ENCODE data around the gene MX2. TPM values are rescaled to one million over a fixed set of nuclear protein-coding genes. Genes with fewer than 3 reads are reported as not detected.

MX2 gene
- total and polyA plus RNA-seq, 10 of the 15 experiments (the other 5 are each of a cell fraction or from before 2014, with no cell fraction given), result 10.5 to 167 (median 46.1) TPM

DNA sequence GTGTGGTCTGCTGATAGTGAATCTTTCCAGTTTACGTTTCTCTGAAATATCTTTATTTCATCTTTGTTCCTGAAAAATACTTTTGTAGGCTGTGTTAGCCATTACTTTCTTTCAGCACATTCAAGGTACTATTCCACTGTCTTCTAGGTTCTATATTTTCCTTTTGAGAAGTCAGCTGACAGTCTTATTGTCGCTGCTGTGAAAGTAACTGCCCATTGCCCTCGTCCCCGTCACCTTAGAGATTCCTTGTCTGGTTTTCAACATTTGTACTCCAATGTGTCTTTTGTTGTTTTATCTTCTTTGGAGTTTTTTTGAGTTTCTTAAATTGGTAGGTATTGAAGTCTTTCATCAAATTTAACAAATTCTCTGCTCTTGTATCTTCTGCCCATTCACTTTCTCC, 19.8 kb upstream of the MX2 start:
- 18% methylated on average over 4 of the region's 4 CpGs for WGBS (ENCODE audit: insufficient coverage, insufficient replicate concordance, low lambda C conversion rate, missing lambda C conversion rate)

More for the DNA sequence above, 19.8 kb upstream of the MX2 start:
- H3K9me3 ChIP-seq (replicated peaks; ENCODE audit: control insufficient read depth, insufficient read depth, low read length), result no peaks in the 10 kb centered on the region; the same call in 2 of the 3 replicates
- no peaks in the 10 kb centered on the region for H3K4me1 ChIP-seq (ENCODE audit: control insufficient read depth, insufficient read depth, low read length)
- H3K4me2 ChIP-seq (ENCODE audit: control insufficient read depth, insufficient read depth), result no peak overlapping the region
- no peak overlapping the region for H3K9ac ChIP-seq (ENCODE audit: control insufficient read depth, insufficient read depth, low read length)
- POLR2A ChIA-PET, result no interaction called here
- intact Hi-C loops (cut with micrococcal nuclease; ENCODE audit: unreplicated experiment) (no loop called here), in situ Hi-C loops (cut with MboI) (no loop called here)
- FAIRE-seq (no peak), ATAC-seq (no peak), DNase-seq (ENCODE audit: low read depth, low spot score) (no peak)
- H3K79me2 ChIP-seq (ENCODE audit: control insufficient read depth, insufficient read depth, low read length), result no peaks in the 10 kb centered on the region
- TF ChIP-seq SPI1 (IDR thresholded peaks at IDR 0.05; ENCODE audit: borderline replicate concordance, insufficient read depth, low read depth, low read length) (no peak), RB1 (IDR thresholded peaks at IDR 0.05; ENCODE audit: borderline replicate concordance) (no peak), SIX5 (IDR thresholded peaks at IDR 0.05; ENCODE audit: low read depth, low read length, severe bottlenecking) (no peak), WRNIP1 (IDR thresholded peaks at IDR 0.05; ENCODE audit: borderline replicate concordance, low read depth, low read length) (no peak), ZNF622 (IDR thresholded peaks at IDR 0.05) (no peak), FOXK2 (IDR thresholded peaks at IDR 0.05) (no peak), BMI1 (IDR thresholded peaks at IDR 0.05; ENCODE audit: borderline replicate concordance) (no peak), BACH1 (IDR thresholded peaks at IDR 0.05; ENCODE audit: borderline replicate concordance) (no peak), RCOR1 (conservative IDR thresholded peaks at IDR 0.05; ENCODE audit: low read depth, low read length) (no peak), STAT3 (IDR thresholded peaks at IDR 0.05; ENCODE audit: low read depth, low read length) (no peak), CHD4 (IDR thresholded peaks at IDR 0.05) (no peak), NR2C2 (IDR thresholded peaks at IDR 0.05; ENCODE audit: borderline replicate concordance, control insufficient read depth, insufficient read length, low read depth) (no peak)
- TF ChIP-seq, protein P1, sequence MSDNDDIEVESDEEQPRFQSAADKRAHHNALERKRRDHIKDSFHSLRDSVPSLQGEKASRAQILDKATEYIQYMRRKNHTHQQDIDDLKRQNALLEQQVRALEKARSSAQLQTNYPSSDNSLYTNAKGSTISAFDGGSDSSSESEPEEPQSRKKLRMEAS (IDR thresholded peaks at IDR 0.05; ENCODE audit: low read depth, low read length), result no peak
- TF ChIP-seq, protein P2, sequence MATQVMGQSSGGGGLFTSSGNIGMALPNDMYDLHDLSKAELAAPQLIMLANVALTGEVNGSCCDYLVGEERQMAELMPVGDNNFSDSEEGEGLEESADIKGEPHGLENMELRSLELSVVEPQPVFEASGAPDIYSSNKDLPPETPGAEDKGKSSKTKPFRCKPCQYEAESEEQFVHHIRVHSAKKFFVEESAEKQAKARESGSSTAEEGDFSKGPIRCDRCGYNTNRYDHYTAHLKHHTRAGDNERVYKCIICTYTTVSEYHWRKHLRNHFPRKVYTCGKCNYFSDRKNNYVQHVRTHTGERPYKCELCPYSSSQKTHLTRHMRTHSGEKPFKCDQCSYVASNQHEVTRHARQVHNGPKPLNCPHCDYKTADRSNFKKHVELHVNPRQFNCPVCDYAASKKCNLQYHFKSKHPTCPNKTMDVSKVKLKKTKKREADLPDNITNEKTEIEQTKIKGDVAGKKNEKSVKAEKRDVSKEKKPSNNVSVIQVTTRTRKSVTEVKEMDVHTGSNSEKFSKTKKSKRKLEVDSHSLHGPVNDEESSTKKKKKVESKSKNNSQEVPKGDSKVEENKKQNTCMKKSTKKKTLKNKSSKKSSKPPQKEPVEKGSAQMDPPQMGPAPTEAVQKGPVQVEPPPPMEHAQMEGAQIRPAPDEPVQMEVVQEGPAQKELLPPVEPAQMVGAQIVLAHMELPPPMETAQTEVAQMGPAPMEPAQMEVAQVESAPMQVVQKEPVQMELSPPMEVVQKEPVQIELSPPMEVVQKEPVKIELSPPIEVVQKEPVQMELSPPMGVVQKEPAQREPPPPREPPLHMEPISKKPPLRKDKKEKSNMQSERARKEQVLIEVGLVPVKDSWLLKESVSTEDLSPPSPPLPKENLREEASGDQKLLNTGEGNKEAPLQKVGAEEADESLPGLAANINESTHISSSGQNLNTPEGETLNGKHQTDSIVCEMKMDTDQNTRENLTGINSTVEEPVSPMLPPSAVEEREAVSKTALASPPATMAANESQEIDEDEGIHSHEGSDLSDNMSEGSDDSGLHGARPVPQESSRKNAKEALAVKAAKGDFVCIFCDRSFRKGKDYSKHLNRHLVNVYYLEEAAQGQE (IDR thresholded peaks at IDR 0.05; ENCODE audit: low read depth, low read length), result no peak
- TF ChIP-seq, protein P3, sequence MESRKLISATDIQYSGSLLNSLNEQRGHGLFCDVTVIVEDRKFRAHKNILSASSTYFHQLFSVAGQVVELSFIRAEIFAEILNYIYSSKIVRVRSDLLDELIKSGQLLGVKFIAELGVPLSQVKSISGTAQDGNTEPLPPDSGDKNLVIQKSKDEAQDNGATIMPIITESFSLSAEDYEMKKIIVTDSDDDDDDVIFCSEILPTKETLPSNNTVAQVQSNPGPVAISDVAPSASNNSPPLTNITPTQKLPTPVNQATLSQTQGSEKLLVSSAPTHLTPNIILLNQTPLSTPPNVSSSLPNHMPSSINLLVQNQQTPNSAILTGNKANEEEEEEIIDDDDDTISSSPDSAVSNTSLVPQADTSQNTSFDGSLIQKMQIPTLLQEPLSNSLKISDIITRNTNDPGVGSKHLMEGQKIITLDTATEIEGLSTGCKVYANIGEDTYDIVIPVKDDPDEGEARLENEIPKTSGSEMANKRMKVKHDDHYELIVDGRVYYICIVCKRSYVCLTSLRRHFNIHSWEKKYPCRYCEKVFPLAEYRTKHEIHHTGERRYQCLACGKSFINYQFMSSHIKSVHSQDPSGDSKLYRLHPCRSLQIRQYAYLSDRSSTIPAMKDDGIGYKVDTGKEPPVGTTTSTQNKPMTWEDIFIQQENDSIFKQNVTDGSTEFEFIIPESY (IDR thresholded peaks at IDR 0.05), result no peak
- TF ChIP-seq, protein P4, sequence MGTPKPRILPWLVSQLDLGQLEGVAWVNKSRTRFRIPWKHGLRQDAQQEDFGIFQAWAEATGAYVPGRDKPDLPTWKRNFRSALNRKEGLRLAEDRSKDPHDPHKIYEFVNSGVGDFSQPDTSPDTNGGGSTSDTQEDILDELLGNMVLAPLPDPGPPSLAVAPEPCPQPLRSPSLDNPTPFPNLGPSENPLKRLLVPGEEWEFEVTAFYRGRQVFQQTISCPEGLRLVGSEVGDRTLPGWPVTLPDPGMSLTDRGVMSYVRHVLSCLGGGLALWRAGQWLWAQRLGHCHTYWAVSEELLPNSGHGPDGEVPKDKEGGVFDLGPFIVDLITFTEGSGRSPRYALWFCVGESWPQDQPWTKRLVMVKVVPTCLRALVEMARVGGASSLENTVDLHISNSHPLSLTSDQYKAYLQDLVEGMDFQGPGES (IDR thresholded peaks at IDR 0.05), result no peak
- TF ChIP-seq, protein P5, sequence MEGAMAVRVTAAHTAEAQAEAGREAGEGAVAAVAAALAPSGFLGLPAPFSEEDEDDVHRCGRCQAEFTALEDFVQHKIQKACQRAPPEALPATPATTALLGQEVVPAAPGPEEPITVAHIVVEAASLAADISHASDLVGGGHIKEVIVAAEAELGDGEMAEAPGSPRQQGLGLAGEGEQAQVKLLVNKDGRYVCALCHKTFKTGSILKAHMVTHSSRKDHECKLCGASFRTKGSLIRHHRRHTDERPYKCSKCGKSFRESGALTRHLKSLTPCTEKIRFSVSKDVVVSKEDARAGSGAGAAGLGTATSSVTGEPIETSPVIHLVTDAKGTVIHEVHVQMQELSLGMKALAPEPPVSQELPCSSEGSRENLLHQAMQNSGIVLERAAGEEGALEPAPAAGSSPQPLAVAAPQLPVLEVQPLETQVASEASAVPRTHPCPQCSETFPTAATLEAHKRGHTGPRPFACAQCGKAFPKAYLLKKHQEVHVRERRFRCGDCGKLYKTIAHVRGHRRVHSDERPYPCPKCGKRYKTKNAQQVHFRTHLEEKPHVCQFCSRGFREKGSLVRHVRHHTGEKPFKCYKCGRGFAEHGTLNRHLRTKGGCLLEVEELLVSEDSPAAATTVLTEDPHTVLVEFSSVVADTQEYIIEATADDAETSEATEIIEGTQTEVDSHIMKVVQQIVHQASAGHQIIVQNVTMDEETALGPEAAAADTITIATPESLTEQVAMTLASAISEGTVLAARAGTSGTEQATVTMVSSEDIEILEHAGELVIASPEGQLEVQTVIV (IDR thresholded peaks at IDR 0.05; ENCODE audit: borderline replicate concordance, partially characterized antibody), result no peak
- H3K36me3 ChIP-seq (ENCODE audit: control insufficient read depth in 2 of 2, insufficient read depth in 2 of 2, low read length in 1 of 2), result no peaks in the 10 kb centered on the region
- RAD21 ChIA-PET (ENCODE audit: unreplicated experiment), result no interaction called here
- no peak overlapping the region for H3K27ac ChIP-seq (ENCODE audit: control insufficient read depth, insufficient read depth)
- SMC1A ChIA-PET (ENCODE audit: uncharacterized antibody, unreplicated experiment), result no interaction called here
- no peak overlapping the region for H2AFZ ChIP-seq (ENCODE audit: control insufficient read depth, low read depth, low read length)
- no peaks in the 10 kb centered on the region; a peak in 1 of 4 replicates for H3K27me3 ChIP-seq (replicated peaks in 1 of 2; ENCODE audit: control insufficient read depth in 2 of 2, insufficient read depth in 2 of 2, low read length in 1 of 2)
- no peaks in the 10 kb centered on the region for H4K20me1 ChIP-seq (ENCODE audit: control insufficient read depth, insufficient read depth)
- no TSS peak for BruUV-seq (replicated peaks)
- no peak overlapping the region for H3K4me3 ChIP-seq
- CTCF ChIA-PET, result no interaction called here

Measured in GM12878 (cell line).